IPS-18a (cell line): ENCODE results near the gene ISYNA1.

Experiments
- H3K27ac ChIP-seq: one replicate; pipeline ENCODE4 v1.5.1; 2013; ENCODE audit warnings: low read length
- H3K27me3 ChIP-seq: one replicate; pipeline ENCODE4 v1.6.1; 2013; ENCODE audit warnings: mild to moderate bottlenecking, low read length; ENCODE audit not compliant: control insufficient read depth, insufficient read depth
- H3K36me3 ChIP-seq: one replicate; pipeline ENCODE4 v1.6.1; 2013; ENCODE audit warnings: low read depth, low read length; ENCODE audit not compliant: control insufficient read depth
- H3K4me1 ChIP-seq: one replicate; pipeline ENCODE4 v1.6.1; 2013; ENCODE audit warnings: low read depth, low read length; ENCODE audit not compliant: control insufficient read depth
- H3K4me3 ChIP-seq: one replicate; pipeline ENCODE4 v1.5.1; 2013; ENCODE audit warnings: low read length
- H3K9ac ChIP-seq: one replicate; pipeline ENCODE4 v1.6.1; 2013; ENCODE audit warnings: mild to moderate bottlenecking, low read length, moderate library complexity
- H3K9me3 ChIP-seq: one replicate; pipeline ENCODE4 v1.6.1; 2013; ENCODE audit warnings: low read depth, low read length; ENCODE audit not compliant: control insufficient read depth

ISYNA1 gene

DNA sequence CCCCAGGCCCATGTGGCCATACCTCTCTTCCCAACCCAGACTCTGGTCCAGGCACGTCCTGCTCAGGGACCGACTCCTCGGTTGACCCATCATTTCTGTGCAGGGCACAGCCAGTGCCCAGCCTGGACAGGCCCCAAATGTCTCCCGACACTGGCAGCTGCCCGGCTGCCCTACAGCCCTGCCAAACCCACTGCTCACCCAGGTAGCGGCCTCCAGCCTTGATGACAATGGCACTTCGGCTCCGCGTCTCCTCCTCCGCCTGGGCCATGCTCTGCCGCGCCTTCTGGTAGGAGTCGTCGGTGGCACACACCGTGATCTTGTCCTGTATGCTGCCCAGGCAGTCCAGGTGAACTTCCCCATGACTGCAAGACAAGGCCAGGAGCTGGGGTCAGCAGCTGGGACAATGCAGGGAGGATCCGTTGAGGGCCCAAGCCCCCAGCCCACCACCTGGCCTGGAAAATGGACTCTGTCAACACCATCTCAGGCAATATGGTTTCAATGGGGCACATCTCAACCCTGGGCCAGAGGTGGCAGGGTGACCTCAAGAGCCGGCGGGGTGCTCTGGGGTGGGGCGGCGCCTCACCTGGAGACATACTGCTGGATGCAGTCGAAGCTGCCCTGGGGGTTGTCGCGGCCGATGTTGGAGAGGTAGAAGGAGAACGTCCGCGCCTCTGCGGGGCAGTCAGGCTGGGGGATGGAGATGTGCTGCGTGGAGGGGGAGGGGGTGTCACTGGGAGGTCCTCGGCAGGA is 27.5 kb upstream of the ISYNA1 start:
- no peaks in the 10 kb centered on the region for H3K4me1 ChIP-seq
- H3K9me3 ChIP-seq: no peaks in the 10 kb centered on the region
- peaks cover 7% of the 10 kb centered on the region for H3K36me3 ChIP-seq
- no peak overlapping the region for H3K27ac ChIP-seq
- H3K9ac ChIP-seq: no peak overlapping the region
- no peaks in the 10 kb centered on the region for H3K27me3 ChIP-seq
- no peak overlapping the region for H3K4me3 ChIP-seq

DNA sequence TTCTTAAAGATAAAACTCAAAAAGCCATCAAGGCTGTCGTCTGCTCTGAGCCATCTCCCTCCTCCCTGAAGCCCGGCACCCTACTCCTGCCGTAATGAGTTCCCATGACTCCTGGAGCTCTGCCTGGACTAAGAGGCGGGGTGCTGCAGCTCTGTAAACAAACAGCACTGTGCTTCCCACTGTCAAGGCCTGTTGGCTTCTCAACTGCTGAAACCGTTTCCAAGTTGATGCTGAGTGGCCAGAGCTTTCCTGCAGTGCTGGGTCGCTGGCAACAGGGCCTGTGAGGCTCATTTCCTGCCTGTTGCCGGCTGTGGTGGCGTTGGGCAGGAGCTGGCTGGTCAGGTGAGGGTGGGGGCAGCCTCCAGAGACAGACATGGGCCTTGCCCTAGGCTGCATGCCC is 26.7 kb upstream of the ISYNA1 start:
- Histone ChIP-seq H3K9ac (no peak overlapping the region), H3K27ac (no peak overlapping the region), H3K27me3 (no peaks in the 10 kb centered on the region), H3K4me3 (no peak overlapping the region), H3K9me3 (no peaks in the 10 kb centered on the region), H3K4me1 (no peaks in the 10 kb centered on the region), H3K36me3 (peaks cover 11% of the 10 kb centered on the region)

DNA sequence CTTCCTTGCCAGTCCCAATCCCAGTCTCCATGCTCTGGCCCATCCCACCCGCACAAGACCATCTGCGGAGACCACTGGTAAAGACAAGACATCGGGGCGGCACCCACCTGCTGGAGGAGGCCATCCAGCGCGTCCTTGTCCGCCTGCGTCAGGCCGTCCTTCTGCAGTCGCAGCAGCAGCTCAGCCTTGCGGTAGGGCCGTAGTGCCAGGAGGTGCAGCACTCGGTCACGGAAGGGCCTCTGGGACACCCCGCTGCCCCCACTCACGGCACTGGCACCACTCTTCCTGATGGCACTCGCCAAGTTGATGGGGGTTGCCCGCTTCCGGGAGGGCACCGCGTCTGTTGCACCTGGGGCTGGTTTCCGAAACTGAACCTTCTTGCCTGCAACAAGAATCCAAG is 23.5 kb upstream of the ISYNA1 start:
- no peaks in the 10 kb centered on the region for H3K4me1 ChIP-seq
- H3K27me3 ChIP-seq: no peaks in the 10 kb centered on the region
- H3K36me3 ChIP-seq: peaks cover 20% of the 10 kb centered on the region
- H3K9ac ChIP-seq: no peak overlapping the region
- H3K4me3 ChIP-seq: no peak overlapping the region
- no peaks in the 10 kb centered on the region for H3K9me3 ChIP-seq
- H3K27ac ChIP-seq: no peak overlapping the region

DNA sequence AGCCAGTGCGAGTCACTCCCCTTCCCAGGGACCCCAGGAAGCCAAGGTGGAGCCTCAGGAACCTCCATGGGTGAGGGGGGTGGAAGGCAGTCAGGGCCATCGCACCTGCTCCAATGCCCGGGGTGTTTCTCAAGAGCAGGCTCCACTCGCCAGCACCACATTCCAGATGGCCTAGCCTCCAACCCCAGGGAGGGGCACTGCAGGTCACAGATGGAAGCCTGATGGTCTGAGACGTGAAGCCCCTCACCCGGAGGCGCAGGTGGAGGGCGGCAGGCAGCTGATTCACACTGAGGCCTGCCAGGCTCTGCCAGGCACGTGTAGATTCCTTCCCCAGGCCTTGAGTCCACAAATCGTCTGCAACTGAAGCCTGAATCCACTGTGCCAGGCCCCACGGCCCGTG is 23.0 kb upstream of the ISYNA1 start:
- H3K27me3 ChIP-seq: no peaks in the 10 kb centered on the region
- no peak overlapping the region for H3K27ac ChIP-seq
- no peak overlapping the region for H3K4me3 ChIP-seq
- no peaks in the 10 kb centered on the region for H3K9me3 ChIP-seq
- no peaks in the 10 kb centered on the region for H3K4me1 ChIP-seq
- peaks cover 20% of the 10 kb centered on the region for H3K36me3 ChIP-seq
- no peak overlapping the region for H3K9ac ChIP-seq

DNA sequence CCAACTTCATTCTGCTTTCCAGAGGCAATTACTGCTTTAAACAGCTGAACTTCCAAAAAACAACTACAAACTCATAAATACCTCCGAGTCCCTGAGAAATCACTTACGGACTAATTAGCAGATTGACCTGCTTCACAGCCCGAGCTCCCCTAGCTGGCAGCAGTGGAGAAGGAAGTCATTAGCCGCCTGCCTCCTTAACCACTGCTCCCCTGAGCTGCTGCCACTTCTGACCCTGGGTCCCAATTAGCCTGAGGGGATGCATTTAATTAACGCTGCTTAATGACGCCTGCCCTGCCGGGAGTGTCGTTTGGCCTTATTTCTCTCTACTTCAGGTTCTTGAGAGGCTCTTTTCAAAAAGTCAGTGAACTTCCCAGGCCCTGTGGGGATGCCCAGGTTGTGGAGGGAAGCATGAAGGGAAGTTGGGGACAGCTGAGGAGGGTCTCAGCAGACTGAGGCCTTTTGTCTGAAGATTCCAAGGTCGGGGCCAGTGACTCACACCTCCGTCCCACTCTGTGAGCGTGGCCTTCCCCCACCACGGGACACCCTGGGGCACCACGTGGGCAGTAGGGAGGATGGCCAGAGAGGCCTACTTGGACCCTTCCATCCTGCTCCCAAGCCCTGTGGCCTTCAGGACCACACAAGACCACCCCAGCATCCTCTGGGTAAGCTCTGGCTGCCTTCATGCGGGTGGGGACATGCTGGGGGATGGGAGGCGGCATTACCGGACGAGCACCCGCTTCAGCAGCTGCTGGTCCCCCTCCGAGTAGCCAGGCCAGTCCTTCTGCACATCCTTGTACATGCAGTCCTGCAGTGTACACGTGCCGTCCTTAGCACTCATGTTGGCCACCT is 19.8 kb upstream of the ISYNA1 start:
- H3K27me3 ChIP-seq: no peaks in the 10 kb centered on the region
- no peak overlapping the region for H3K9ac ChIP-seq
- H3K9me3 ChIP-seq: no peaks in the 10 kb centered on the region
- no peak overlapping the region for H3K4me3 ChIP-seq
- H3K36me3 ChIP-seq: peaks cover 17% of the 10 kb centered on the region
- no peak overlapping the region for H3K27ac ChIP-seq
- no peaks in the 10 kb centered on the region for H3K4me1 ChIP-seq

DNA sequence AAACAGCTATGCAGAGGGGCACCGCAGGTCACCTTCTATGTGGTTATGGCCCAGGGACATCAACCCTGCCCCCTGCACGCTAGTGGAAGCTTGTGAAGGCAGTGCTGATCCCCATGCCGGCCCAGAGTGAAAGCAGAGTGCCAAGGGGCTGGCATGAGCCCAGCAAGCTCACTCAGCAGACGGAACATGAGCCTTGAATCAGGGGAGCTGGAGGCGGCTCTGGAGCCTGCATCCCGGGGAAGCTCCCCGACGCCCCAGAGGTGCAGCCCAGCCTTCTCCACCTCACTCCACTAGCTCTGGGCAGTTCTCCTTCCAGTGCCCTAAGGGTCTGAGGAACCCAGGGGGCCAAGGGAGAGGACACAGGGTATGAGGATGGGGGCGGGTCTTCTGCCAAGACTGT is 19.0 kb upstream of the ISYNA1 start:
- no peaks in the 10 kb centered on the region for H3K27me3 ChIP-seq
- no peaks in the 10 kb centered on the region for H3K4me1 ChIP-seq
- no peak overlapping the region for H3K9ac ChIP-seq
- no peaks in the 10 kb centered on the region for H3K9me3 ChIP-seq
- no peak overlapping the region for H3K27ac ChIP-seq
- no peak overlapping the region for H3K4me3 ChIP-seq
- peaks cover 17% of the 10 kb centered on the region for H3K36me3 ChIP-seq

DNA sequence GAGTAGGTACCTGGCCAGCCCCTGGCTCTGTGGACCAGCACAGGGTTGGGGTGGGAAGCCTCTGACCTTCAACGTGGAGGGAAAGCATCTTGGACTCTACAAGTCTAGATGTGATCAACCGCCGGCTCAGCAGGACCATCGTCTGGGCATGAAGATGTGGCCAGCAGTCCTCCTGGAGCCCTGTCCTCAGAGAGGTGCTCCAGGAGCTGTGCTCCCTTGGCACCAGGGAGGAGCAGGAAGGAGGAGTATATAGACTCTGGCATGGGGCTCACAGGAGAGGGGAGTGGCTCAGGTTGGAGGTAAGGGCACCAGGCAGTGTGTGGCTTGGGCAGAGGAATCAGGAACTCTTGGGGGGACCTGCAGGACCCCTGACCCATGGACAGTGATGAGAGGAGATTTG is 18.3 kb upstream of the ISYNA1 start:
- H3K36me3 ChIP-seq: peaks cover 17% of the 10 kb centered on the region

DNA sequence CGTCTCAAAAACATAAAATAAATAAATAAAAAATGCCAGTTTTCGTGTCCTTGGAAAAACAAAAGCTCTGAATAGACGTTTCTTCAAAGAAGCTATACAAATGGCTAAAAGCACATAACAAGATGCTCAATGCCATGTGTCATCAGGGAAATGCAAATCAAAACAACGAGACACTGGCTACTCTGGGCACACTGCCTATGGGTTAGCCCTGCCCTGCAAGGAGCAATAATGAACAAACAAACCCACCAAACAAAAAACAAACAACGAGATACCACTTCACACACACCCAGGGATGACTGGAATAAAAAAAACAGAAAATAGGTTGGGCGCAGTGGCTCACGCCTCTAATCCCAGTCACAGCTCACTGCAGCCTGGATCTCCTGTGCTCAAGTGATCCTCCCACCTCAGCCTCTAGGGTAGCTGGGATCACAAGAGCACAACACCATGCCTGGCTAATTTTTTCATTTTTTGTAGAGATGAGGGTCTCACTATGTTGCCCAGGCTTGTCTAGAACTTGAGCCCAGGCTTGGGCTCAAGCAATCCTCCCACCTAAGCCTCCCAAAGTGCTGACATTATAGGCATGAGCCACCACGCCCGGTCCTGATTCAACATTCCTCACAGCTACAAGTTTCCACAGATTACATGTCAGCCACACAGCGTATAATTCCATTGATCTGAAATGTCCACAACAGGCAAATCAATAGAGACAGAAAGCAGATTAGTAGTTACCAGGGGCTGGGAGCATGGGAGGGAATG is 15.5 kb upstream of the ISYNA1 start:
- no peaks in the 10 kb centered on the region for H3K9me3 ChIP-seq
- no peak overlapping the region for H3K4me3 ChIP-seq
- no peaks in the 10 kb centered on the region for H3K4me1 ChIP-seq
- H3K36me3 ChIP-seq: peaks cover 8% of the 10 kb centered on the region
- H3K27ac ChIP-seq: no peak overlapping the region
- no peaks in the 10 kb centered on the region for H3K27me3 ChIP-seq
- no peak overlapping the region for H3K9ac ChIP-seq

More for the DNA sequence above, 18.3 kb upstream of the ISYNA1 start:
- no peaks in the 10 kb centered on the region for H3K9me3 ChIP-seq
- H3K4me1 ChIP-seq: no peaks in the 10 kb centered on the region
- no peak overlapping the region for H3K27ac ChIP-seq
- H3K9ac ChIP-seq: no peak overlapping the region
- no peak overlapping the region for H3K4me3 ChIP-seq
- H3K27me3 ChIP-seq: no peaks in the 10 kb centered on the region

DNA sequence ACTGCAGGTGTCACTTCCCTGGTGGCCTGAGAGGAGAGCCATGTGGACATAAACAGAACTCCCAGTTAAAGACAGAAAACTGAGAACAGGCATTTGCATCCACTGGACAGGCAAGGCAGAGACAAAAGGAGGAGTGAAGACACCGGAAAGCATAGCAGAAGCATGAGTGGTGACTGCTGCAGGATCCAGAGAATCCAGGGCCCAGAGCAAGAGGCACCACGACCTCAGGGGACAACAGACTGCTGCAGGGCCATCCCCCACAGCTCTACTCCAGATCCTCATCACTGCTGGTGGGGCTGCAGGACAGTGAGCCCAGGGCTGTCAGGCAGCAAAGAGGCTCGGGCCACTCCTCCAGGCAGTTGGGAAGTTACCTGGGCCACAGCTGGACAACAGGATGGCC is 14.5 kb upstream of the ISYNA1 start:
- no peak overlapping the region for H3K27ac ChIP-seq
- peaks cover under 1% of the 10 kb centered on the region for H3K36me3 ChIP-seq

DNA sequence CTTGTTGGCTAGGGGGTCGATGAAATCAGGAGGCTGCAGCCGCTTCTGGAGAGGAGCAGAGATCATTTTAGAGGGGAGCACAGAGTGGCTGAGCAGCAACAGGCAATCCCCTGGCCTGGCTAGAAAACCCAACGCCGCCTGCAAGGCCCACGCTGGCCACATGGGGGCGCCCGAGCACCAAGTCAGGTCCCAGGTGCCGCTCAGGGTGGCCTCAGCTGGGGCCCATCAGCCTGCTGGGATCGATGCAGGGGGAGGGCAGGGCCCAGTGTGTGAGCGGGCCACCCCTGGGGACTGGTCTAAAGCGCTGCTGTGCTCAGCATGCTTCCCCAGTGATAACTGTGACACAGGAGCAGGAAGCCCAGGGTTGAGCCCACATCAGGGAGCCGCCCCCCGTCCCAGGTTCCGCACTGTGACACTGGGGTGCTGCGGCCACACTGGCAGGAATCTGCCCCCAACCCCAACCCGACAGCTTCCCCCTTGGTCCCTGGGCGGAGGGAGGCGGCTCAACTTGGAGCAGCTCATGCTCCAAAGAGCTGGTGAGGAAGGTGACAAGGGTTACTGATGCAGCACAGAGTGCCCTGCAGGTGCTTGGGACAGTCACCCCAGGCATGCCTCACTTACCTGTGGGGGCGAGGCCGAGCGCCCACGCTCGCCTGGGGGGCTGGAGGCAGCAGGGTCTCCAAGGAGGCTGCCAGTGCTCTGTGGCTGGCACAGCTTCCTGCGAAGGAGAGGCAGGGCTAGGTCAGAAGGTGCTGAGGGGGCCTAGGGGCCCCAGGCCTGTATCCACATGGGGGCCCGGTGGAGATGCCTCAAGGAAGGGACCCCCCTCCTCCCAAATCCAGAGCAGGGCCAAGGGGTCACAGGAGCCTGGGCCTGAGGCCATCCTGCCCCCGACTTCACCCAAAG is 13.3 kb upstream of the ISYNA1 start:
- Histone ChIP-seq H3K36me3 (peaks cover 6% of the 10 kb centered on the region), H3K9me3 (no peaks in the 10 kb centered on the region), H3K27ac (no peak overlapping the region), H3K4me3 (no peak overlapping the region), H3K9ac (no peak overlapping the region), H3K4me1 (no peaks in the 10 kb centered on the region), H3K27me3 (no peaks in the 10 kb centered on the region)

More for the DNA sequence above, 14.5 kb upstream of the ISYNA1 start:
- Histone ChIP-seq H3K4me3 (no peak overlapping the region), H3K9me3 (no peaks in the 10 kb centered on the region), H3K4me1 (no peaks in the 10 kb centered on the region), H3K9ac (no peak overlapping the region), H3K27me3 (no peaks in the 10 kb centered on the region)
